Prostate gland (tissue), 2 donors: ENCODE results near the gene TMEM141. TPM values are rescaled to one million over a fixed set of nuclear protein-coding genes. Genes with fewer than 3 reads are reported as not detected.
A peak's percentile ranks its signal among the peaks of the same experiment; 100 is the strongest.

Source experiments
- DNase-seq: peaks from one replicate; pipeline ENCODE4 v3.0.0-alpha.2; 2019; ENCODE audit warnings: low spot score
- H3K27ac ChIP-seq, 2 donors: fragments of 200-600 bp; sonication (generic); 2 replicates each; pipeline ENCODE4 v1.5.1; 2017 to 2019
- H3K27me3 ChIP-seq: fragments of 200-600 bp; sonication (generic); replicated peaks from 2 replicates; pipeline ENCODE4 v1.5.1; 2019; ENCODE audit not compliant: insufficient read depth
- H3K36me3 ChIP-seq, 2 donors: fragments of 200-600 bp; sonication (generic); 1 replicate in 1 of 2; 2 replicates in 1 of 2; pipeline versions ENCODE4 v1.5.1 to v1.8.1; 2017 to 2019
- H3K4me1 ChIP-seq: fragments of 200-600 bp; sonication (generic); replicated peaks from 2 replicates; pipeline ENCODE4 v1.5.1; 2019
- H3K4me3 ChIP-seq, 2 donors: fragments of 200-600 bp; sonication (generic); 2 replicates each; pipeline ENCODE4 v1.5.1; 2017 to 2019
- H3K9me3 ChIP-seq: fragments of 200-600 bp; sonication (generic); 2 replicates; pipeline ENCODE4 v1.5.1; 2017
- POLR2A ChIP-seq: fragments of 450-650 bp; IDR thresholded peaks from one replicate; pipeline ENCODE4 v1.6.1; 2016; ENCODE audit warnings: antibody characterized with exemption, mild to moderate bottlenecking
- POLR2AphosphoS5 ChIP-seq: sonication (generic); formaldehyde crosslinking; IDR thresholded peaks from one replicate; pipeline ENCODE4 v1.6.1; 2017; ENCODE audit warnings: antibody characterized with exemption
- WGBS: methylation state at CpG from one replicate; pipeline ENCODE4 v1.1.5; 2018; 5-methylcytosine and 5-hydroxymethylcytosine counted together
- intact Hi-C: fragments of 100-400 bp; cut with DNase I; formaldehyde crosslinking; loops from one replicate; pipeline ENCODE4 v1.14.2; 2022
- total RNA-seq, 2 donors: library from RNA; depleted of rRNA; stranded (reverse); fragments of >200 nt; gene quantifications; one replicate each; pipeline ENCODE4 v1.1.0, GENCODE V29; 2016
- TF ChIP-seq, protein P1 (sequence below), 4 experiments: fragments of 200-600 bp in 2 of 4; fragments of 450-650 bp in 2 of 4; sonication (generic) in 2 of 4; IDR thresholded peaks; 1 replicate in 3 of 4; 2 replicates in 1 of 4; pipeline ENCODE4 v1.5.1; 2016 to 2019; ENCODE audit warnings: antibody characterized with exemption in 4 of 4, mild to moderate bottlenecking in 2 of 4, moderate library complexity in 2 of 4

The TMEM141 gene
- total RNA-seq, 2 donors from 2014 or later, result 181 to 335 TPM

GRCh38 chr9:136804509-136805206, 13.5 kb downstream of the TMEM141 start:
- H3K4me1 ChIP-seq, result peaks cover 17% of the 10 kb centered on the region
- intact Hi-C loops, result no loop called here
- H3K36me3 ChIP-seq, result no peaks in the 10 kb centered on the region
- 62% methylated on average over 17 of the region's 20 CpGs for WGBS
- peak; percentile 77 for DNase-seq
- H3K27ac ChIP-seq, result peak overlapping the region; percentile 47 to 74
- H3K9me3 ChIP-seq, result no peaks in the 10 kb centered on the region
- H3K4me3 ChIP-seq, result no peak overlapping the region
- no peak for TF ChIP-seq POLR2A
- TF ChIP-seq POLR2AphosphoS5, result peak; percentile 85
- no peaks in the 10 kb centered on the region for H3K27me3 ChIP-seq

DNA sequence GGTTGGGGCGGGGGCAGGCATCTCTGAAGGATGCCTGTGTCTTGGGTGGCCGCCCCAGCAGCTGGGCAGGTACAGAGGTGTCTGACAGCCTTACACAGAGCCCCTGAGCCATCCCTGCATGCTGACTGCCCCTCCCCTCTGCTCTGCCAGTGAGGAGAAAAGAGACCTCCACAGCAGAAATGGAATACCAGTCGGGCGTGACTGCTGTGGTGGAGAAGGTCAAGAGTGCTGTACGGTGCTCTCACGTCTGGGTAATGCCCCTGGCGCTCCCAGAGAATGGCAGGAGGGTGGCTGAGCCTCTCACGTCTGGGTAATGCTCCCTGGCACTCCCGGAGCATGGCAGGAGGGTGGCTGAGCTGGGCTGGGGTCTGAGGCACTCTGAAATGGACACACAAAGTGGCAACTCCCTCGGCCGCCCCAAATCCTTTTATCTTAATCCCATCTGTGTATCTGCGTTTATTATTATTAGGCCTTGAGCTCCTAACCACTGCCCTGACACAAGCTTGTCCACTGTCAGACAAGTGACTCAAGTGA, 14.1 kb downstream of the TMEM141 start:
- TF ChIP-seq POLR2AphosphoS5, result no peak
- TF ChIP-seq POLR2A, result no peak
- TF ChIP-seq, protein P1, sequence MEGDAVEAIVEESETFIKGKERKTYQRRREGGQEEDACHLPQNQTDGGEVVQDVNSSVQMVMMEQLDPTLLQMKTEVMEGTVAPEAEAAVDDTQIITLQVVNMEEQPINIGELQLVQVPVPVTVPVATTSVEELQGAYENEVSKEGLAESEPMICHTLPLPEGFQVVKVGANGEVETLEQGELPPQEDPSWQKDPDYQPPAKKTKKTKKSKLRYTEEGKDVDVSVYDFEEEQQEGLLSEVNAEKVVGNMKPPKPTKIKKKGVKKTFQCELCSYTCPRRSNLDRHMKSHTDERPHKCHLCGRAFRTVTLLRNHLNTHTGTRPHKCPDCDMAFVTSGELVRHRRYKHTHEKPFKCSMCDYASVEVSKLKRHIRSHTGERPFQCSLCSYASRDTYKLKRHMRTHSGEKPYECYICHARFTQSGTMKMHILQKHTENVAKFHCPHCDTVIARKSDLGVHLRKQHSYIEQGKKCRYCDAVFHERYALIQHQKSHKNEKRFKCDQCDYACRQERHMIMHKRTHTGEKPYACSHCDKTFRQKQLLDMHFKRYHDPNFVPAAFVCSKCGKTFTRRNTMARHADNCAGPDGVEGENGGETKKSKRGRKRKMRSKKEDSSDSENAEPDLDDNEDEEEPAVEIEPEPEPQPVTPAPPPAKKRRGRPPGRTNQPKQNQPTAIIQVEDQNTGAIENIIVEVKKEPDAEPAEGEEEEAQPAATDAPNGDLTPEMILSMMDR (IDR thresholded peaks at IDR 0.05), result no peak
- Histone ChIP-seq H3K27ac (peak overlapping the region in 1 of 2 donors; percentile 74), H3K9me3 (no peaks in the 10 kb centered on the region), H3K36me3 (no peaks in the 10 kb centered on the region), H3K27me3 (no peaks in the 10 kb centered on the region), H3K4me3 (no peak overlapping the region), H3K4me1 (peaks cover 19% of the 10 kb centered on the region)
- intact Hi-C loops, result no loop called here
- WGBS, result 88% methylated on average over 12 of the region's 12 CpGs
- DNase-seq, result no peak

DNA sequence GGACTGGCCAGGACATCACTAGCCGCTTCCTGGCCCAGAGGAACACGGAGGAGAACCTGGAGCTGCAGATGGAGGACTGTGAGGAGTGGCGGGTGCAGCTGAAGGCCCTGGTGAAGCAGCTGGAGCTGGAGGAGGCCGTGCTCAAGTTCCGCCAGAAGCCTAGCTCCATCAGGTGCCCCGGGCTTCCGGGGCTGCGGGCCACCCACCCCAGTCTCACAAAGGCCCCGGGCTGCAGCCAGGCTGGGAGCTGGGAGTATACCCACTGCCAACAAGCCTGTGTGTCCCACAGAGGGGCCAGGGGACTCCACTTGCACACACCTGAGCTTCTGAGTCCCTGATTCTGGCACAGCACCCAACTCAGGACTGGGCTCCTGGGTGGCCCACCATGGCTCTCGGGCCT, 14.9 kb downstream of the TMEM141 start:
- peaks cover 15% of the 10 kb centered on the region for H3K4me1 ChIP-seq
- no peaks in the 10 kb centered on the region for H3K27me3 ChIP-seq
- intact Hi-C loops, result no loop called here
- peak overlapping the region in 1 of 2 donors; percentile 95 for H3K27ac ChIP-seq
- TF ChIP-seq, protein P1 (IDR thresholded peaks at IDR 0.05), result no peak
- TF ChIP-seq POLR2AphosphoS5 (no peak), POLR2A (no peak)
- H3K4me3 ChIP-seq, result no peak overlapping the region
- H3K9me3 ChIP-seq, result no peaks in the 10 kb centered on the region
- WGBS, result 95% methylated on average over 10 of the region's 10 CpGs
- no peaks in the 10 kb centered on the region for H3K36me3 ChIP-seq
- DNase-seq, result no peak

- Histone ChIP-seq H3K27me3 (no peaks in the 10 kb centered on the region), H3K4me3 (peak overlapping the region; percentile 89 to 95), H3K4me1 (peaks cover 15% of the 10 kb centered on the region), H3K27ac (peak overlapping the region; percentile 82 to 95), H3K36me3 (no peaks in the 10 kb centered on the region), H3K9me3 (no peaks in the 10 kb centered on the region)
- TF ChIP-seq POLR2AphosphoS5, result no peak
- TF ChIP-seq, protein P1 (IDR thresholded peaks at IDR 0.05), result no peak
- no peak for TF ChIP-seq POLR2A
- intact Hi-C loops, result no loop called here
- no peak for DNase-seq
- whole genome bisulfite sequencing, result 64% methylated on average over 21 of the region's 25 CpGs
Measured at GRCh38 chr9:136806631-136807201, 15.6 kb downstream of the TMEM141 start.

GRCh38 chr9:136807281-136808074, 16.3 kb downstream of the TMEM141 start, which contains the start of gene RABL6:
Gene RABL6 (plus strand): TSS chr9:136807948. CDS start chr9:136808197, 249 bp downstream.
- Histone ChIP-seq H3K27ac (peak within 1 kb of the TSS; percentile 82 to 95), H3K4me3 (peak within 1 kb of the TSS; percentile 89 to 95), H3K27me3 (no peaks in the 10 kb centered on the region), H3K4me1 (peaks cover 15% of the 10 kb centered on the region), H3K36me3 (no peaks in the 10 kb centered on the region), H3K9me3 (no peaks in the 10 kb centered on the region)
- WGBS, result under 1% methylated on average over 57 of the region's 96 CpGs
- DNase-seq, result peak; percentile 66
- peak; percentile 49 for TF ChIP-seq POLR2A
- TF ChIP-seq, protein P1 (IDR thresholded peaks at IDR 0.05), result peak in 2 of 4 experiments; percentile 7 to 20
- TF ChIP-seq POLR2AphosphoS5, result peak; percentile 48
- intact Hi-C loops, result no loop called here
